HG03159 (cell line): Measurements from ENCODE around the gene C4BPB.
"Not testable (repeated sequence)": the region's sequence is repeated elsewhere in the genome, so short reads cannot be mapped to it uniquely, and the experiment has no call there.

Experiments
- ATAC-seq: cut with Tn5 transposase; IDR thresholded peaks from one replicate; pipeline ENCODE4 v1.9.1; 2021; ENCODE audit warnings: mild to moderate bottlenecking, moderate library complexity; ENCODE audit not compliant: unreplicated experiment

Gene C4BPB, protein sequence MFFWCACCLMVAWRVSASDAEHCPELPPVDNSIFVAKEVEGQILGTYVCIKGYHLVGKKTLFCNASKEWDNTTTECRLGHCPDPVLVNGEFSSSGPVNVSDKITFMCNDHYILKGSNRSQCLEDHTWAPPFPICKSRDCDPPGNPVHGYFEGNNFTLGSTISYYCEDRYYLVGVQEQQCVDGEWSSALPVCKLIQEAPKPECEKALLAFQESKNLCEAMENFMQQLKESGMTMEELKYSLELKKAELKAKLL

GRCh38 chr1:207088701-207089626, at the start of gene C4BPB:
C4BPB (plus strand) TSS chr1:207088860; CDS start chr1:207089532, 672 bp downstream.
- ATAC-seq = peak; percentile 55

DNA sequence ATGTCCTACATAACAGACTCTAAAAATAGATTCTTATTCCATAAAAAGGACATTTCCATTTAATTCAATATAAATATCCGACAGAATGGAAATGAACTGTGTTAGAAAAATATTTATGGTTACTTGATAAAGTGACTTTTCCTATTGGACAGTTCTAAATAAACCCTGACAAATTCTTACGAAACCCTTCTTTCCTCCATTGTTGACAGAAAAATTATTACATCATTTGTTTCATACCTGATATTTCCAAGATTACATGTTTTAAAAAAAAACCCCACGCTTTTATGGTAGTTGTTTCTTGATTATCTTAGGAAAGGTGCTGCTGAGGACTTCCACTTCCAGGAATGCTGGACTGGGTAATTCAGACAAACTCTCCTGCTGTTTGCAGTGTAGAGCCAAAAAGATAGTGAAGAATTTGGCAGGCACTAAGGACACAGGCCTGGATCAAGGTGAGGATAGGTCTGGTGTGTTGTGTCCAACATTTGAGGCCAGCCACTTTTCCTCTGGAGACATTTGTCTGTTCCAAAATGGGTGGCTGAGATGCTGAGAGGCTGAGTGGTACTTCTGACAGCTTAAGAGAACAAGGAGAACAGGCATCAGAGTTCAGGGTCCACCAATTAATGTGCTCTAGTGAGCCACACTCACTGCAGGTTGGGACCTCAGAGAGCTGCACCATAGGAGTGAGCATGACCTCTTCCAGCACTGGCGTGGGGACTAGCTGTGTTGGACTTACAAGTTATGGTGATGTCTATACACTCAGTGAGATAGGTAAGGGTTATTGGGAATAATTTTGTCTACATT, 49.1 kb upstream of the C4BPB start:
- no peak for ATAC-seq

- no peak for ATAC-seq
Observed at GRCh38 chr1:207040181-207040533, 48.5 kb upstream of the C4BPB start.

GRCh38 chr1:207041397-207041796, 47.3 kb upstream of the C4BPB start:
- ATAC-seq = not testable (repeated sequence)

DNA sequence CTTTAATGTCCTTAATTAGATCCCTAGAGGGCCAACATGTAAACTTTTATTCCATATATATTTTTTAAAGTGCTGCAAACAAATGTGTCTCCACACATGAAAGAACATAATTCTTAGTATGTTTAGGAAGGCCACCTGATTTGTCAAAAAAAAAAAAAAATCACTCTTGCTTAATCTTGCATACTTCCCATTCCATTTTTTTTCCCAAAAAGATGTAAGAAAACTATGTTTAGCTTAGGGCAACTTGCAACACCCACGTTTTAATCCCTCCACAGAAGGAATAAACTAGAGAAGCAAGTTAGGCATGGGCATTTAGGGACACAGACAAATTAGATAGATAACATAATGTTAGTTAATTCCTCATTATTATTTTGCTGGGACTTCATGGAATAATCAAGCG, 43.2 kb upstream of the C4BPB start:
- ATAC-seq = no peak

DNA sequence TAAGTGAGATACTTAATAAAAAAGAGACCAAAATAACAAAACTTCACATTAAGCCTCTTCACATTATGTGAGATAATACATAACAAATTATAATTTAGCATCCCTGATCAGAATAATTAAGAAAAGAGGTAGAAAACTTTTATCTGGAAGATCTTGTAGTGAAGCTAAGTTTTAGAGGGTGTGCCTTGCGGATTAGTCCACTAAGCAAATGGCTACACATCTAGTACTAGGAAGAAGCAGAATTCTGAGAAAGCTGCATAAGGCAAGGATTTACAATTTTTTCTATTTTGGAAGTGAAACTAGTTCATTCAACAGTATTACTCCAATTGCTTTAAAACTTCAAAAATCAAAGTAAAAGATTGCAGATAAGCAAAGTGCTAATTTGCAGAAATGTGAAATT, 41.2 kb upstream of the C4BPB start:
- no peak for ATAC-seq

DNA sequence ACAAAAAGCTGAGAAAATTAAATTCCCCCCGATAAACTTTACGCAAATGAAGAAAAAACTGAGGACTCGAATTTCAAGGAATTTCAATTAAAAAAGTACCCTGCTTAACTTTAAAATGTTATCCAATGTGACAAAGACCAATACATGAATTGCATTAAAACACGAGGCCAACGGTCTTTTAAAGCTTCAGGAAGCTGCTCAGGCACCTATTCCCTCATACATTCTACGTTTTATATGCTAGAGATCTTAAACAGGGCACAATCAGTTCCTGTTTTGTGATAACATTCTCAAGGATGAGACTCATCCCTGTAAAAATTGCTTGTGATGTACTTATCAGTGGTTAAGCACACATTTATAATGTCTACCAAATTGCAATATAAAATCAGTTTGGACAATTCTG, 40.6 kb upstream of the C4BPB start:
- no peak for ATAC-seq

- ATAC-seq = no peak
Observed at GRCh38 chr1:207049054-207049453, 39.6 kb upstream of the C4BPB start.

GRCh38 chr1:207049514-207049913, 39.1 kb upstream of the C4BPB start:
- ATAC-seq = no peak

- peak; percentile 31 for ATAC-seq
Observed at GRCh38 chr1:207049974-207050391, 38.7 kb upstream of the C4BPB start.

GRCh38 chr1:207050480-207051190, 38.0 kb upstream of the C4BPB start:
- ATAC-seq = peak; percentile 40

DNA sequence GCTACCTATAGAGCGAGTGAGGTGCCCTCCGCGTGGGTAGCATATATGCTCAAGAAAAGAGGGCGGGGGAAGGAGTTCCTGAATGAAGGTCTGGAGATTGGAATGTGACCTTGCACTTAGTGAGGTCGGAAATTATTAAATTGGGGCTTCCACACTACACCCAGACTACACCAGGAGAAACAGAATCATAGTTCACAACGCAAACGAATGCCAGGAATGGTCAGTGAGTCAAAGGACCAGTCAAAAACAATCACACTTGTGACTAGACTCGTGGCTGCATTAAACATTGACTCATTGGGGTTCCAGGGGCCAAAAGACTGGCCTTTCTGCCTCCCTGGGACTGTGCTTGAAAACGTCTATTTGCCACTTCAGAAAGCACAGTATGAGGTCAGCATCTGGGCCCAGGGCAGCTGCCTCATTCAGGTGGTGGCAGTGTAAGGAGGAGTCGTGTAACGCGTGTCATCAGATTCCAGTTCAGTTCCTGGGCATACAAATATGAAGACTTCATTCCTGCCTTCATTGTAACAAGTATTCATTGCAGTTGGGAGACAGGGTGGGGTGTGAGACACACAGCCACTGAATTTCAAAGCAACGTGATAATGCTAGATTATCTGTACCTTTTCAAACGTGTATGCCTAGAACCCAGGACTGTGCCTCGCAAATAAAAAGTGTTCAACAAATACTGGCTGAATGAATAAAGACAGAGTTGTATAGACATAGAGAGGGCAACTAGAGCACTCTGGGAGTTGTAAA, 37.3 kb upstream of the C4BPB start, which contains the start of gene YOD1:
Gene YOD1, minus strand, starts transcription at position 18 of the 753 bp plus-strand sequence. CDS start 178 bp downstream, outside the sequence.
- ATAC-seq = no peak

- ATAC-seq = peak; percentile 82
Observed at GRCh38 chr1:207052911-207053769, 35.5 kb upstream of the C4BPB start, which contains the start of gene PFKFB2. PFKFB2 (plus strand) TSS chr1:207053275; CDS start chr1:207054718, 1,443 bp downstream.

- ATAC-seq = no peak
Observed at GRCh38 chr1:207054491-207054890, 34.2 kb upstream of the C4BPB start.

- no peak for ATAC-seq
Observed at GRCh38 chr1:207055386-207056001, 33.2 kb upstream of the C4BPB start.

DNA sequence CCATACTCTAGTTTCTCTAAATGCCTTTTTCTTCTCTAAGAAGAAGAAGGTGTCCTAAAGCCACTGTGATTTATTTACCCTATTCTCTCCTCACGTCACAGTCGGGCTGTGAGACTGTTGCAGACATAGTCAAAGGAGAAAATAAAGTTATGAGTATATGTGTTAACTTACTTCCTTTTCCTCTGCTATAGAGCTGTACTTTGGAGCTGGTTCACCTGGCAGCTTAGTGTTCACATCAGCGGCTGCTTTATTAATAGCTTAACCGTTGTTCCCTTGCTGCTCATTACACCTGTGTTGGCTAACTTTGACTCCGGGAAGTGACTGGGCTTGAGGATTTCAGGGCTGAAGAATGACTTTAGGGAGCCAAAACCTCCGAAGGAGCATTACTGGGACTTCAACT, 32.0 kb upstream of the C4BPB start:
- ATAC-seq = no peak

DNA sequence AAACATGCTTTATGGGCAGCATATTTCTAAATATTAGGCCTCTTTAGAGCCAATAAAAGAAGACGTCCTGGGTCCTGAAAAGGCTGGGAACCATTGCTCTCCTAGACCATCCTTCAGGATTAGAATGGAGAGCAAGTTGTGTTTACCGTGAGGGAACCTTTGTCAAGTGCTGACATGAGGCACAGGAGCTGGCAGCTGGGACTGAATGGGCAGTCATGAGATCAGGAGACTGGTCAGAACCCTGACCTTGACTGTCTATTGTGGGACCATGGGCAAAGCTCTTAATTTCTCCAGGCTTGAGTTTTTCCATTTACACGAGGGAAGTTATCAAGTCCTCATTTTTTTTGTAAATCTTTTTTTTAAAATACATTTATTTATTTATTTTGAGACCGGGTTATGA, 30.4 kb upstream of the C4BPB start:
- ATAC-seq = no peak
